ENCODE measurements around the gene MYO5A. TPM values are rescaled to one million over a fixed set of nuclear protein-coding genes. Genes with fewer than 3 reads are reported as not detected.

MYO5A gene
- total RNA-seq, 6 donors from 2014 or later: 24.8 to 76.5 (median 35.5) TPM

DNA sequence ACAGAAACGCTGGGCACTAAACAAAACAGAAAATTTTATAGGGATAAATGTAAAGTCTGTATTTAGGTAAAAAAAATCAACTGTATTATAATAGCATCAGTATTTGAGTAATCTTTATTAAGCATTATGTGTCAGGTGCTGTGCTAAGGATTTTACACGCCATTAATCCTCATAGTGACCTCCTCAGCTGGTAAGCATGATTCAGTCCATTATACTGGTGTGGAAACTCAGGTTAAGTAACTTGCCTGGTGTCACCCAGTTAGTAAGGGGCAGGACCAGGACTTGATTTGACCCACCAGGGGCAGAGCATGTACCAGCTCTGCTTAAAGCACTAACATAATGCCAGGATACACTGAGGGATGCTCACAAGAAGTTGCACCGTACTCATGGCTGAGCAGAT, 237.9 kb downstream of the MYO5A start:
- ATAC-seq (ENCODE audit: low FRiP score in 2 of 2) (no peak), DNase-seq (no peak)
- Histone ChIP-seq H3K36me3 (no peaks in the 10 kb centered on the region), H3K4me3 (no peak overlapping the region), H3K27ac (no peak overlapping the region), H3K9me3 (no peaks in the 10 kb centered on the region), H3K4me1 (peaks cover 11 to 40% (median 18%) of the 10 kb centered on the region in 4 donors), H3K27me3 (peaks cover 0 to 14% (median 8%) of the 10 kb centered on the region in 4 donors)
- TF ChIP-seq POLR2A (IDR thresholded peaks at IDR 0.05) (no peak), CTCF (IDR thresholded peaks at IDR 0.05) (no peak), POLR2AphosphoS5 (IDR thresholded peaks at IDR 0.05) (no peak), EP300 (IDR thresholded peaks at IDR 0.05) (no peak)
- WGBS, 2 donors: 76 to 90% methylated on average over 3 of the region's 3 CpGs

- TF ChIP-seq POLR2AphosphoS5 (IDR thresholded peaks at IDR 0.05) (no peak), CTCF (IDR thresholded peaks at IDR 0.05) (no peak), POLR2A (IDR thresholded peaks at IDR 0.05) (no peak), EP300 (IDR thresholded peaks at IDR 0.05) (no peak)
- H3K4me3 ChIP-seq: no peak overlapping the region
- 57 to 84% methylated on average over 4 of the region's 4 CpGs for WGBS, 2 donors
- no peak for DNase-seq
- H3K27ac ChIP-seq: peak overlapping the region in 3 of 4 donors; percentile 60 to 80 (median 74)
- H3K36me3 ChIP-seq: no peaks in the 10 kb centered on the region
- peaks cover 7 to 36% (median 15%) of the 10 kb centered on the region in 4 donors for H3K4me1 ChIP-seq
- peaks cover 0 to 10% (median 5%) of the 10 kb centered on the region in 4 donors for H3K27me3 ChIP-seq
- no peak for ATAC-seq (ENCODE audit: low FRiP score in 2 of 2)
- no peaks in the 10 kb centered on the region for H3K9me3 ChIP-seq
Measured at GRCh38 chr15:52290329-52290728, 238.4 kb downstream of the MYO5A start.

GRCh38 chr15:52289629-52290081, 239.0 kb downstream of the MYO5A start:
- peaks cover 0 to 3% (median 0%) of the 10 kb centered on the region in 4 donors for H3K27me3 ChIP-seq
- ATAC-seq (ENCODE audit: low FRiP score in 2 of 2) (peak; percentile 43 to 81), DNase-seq (peak in 1 of 2 donors; percentile 89)
- WGBS, 2 donors: 41 to 52% methylated on average over 4 of the region's 4 CpGs
- H3K36me3 ChIP-seq: no peaks in the 10 kb centered on the region
- TF ChIP-seq CTCF (IDR thresholded peaks at IDR 0.05) (no peak), POLR2AphosphoS5 (IDR thresholded peaks at IDR 0.05) (peak in 1 of 2 donors; percentile 45), EP300 (IDR thresholded peaks at IDR 0.05) (peak in 1 of 4 donors; percentile 32)
- H3K9me3 ChIP-seq: no peaks in the 10 kb centered on the region
- peak overlapping the region; percentile 60 to 86 (median 77) for H3K27ac ChIP-seq
- H3K4me3 ChIP-seq: peak overlapping the region in 1 of 4 donors; percentile 5
- H3K4me1 ChIP-seq: peaks cover 4 to 33% (median 11%) of the 10 kb centered on the region in 4 donors

GRCh38 chr15:52288986-52289385, 239.7 kb downstream of the MYO5A start:
- H3K27me3 ChIP-seq: peaks cover 0 to 3% (median 0%) of the 10 kb centered on the region in 4 donors
- no peaks in the 10 kb centered on the region for H3K9me3 ChIP-seq
- peak overlapping the region; percentile 60 to 86 (median 77) for H3K27ac ChIP-seq
- 73 to 88% methylated on average over 5 of the region's 5 CpGs for WGBS, 2 donors
- ATAC-seq (ENCODE audit: low FRiP score in 2 of 2) (no peak), DNase-seq (no peak)
- peaks cover 4 to 33% (median 11%) of the 10 kb centered on the region in 4 donors for H3K4me1 ChIP-seq
- TF ChIP-seq EP300 (IDR thresholded peaks at IDR 0.05) (no peak), CTCF (IDR thresholded peaks at IDR 0.05) (no peak), POLR2AphosphoS5 (IDR thresholded peaks at IDR 0.05) (no peak), POLR2A (IDR thresholded peaks at IDR 0.05) (no peak)
- peak overlapping the region in 2 of 4 donors; percentile 5 to 16 for H3K4me3 ChIP-seq
- no peaks in the 10 kb centered on the region for H3K36me3 ChIP-seq
